A172 (cell line): Measurements from ENCODE around the gene ATP6V0A4. TPM values are rescaled to one million over a fixed set of nuclear protein-coding genes. Genes with fewer than 3 reads are reported as not detected.
"Not testable (repeated sequence)": the region's sequence is repeated elsewhere in the genome, so short reads cannot be mapped to it uniquely, and the experiment has no call there.

Experiments used
- DNase-seq: peaks from one replicate; pipeline ENCODE4 v3.0.0-alpha.2; 2015; ENCODE audit warnings: low spot score
- total RNA-seq: library from RNA; depleted of rRNA; stranded (reverse); fragments of >200 nt; shearing (Covaris generic); gene quantifications from 2 replicates; pipeline ENCODE4 v1.2.3, GENCODE V29; 2014; rRNA removed

ATP6V0A4 gene
- 1.3 and 1.5 TPM in 2 replicates for total RNA-seq

- DNase-seq: no peak
Measured at GRCh38 chr7:138797715-138798320, at the start of gene ATP6V0A4, which contains the start of gene TMEM213. TSS of gene ATP6V0A4 (minus strand) at chr7:138798196. CDS start at chr7:138771247, 26,949 bp downstream. TSS of gene TMEM213 (plus strand) at chr7:138797994. CDS start at chr7:138798105, 111 bp downstream.

GRCh38 chr7:138845711-138846110 is 47.7 kb upstream of the ATP6V0A4 start:
- no peak for DNase-seq

- DNase-seq: no peak
Measured at GRCh38 chr7:138843632-138844580, 45.9 kb upstream of the ATP6V0A4 start.

GRCh38 chr7:138842111-138842510 is 44.1 kb upstream of the ATP6V0A4 start:
- peak; percentile 82 for DNase-seq

- DNase-seq: no peak
Measured at GRCh38 chr7:138838166-138838565, 40.2 kb upstream of the ATP6V0A4 start.

- no peak for DNase-seq
Measured at GRCh38 chr7:138837627-138838026, 39.6 kb upstream of the ATP6V0A4 start.

GRCh38 chr7:138835087-138835486 is 37.1 kb upstream of the ATP6V0A4 start:
- DNase-seq: no peak

- no peak for DNase-seq
Measured at GRCh38 chr7:138834583-138834982, 36.6 kb upstream of the ATP6V0A4 start.

- DNase-seq: no peak
Measured at GRCh38 chr7:138833596-138833995, 35.6 kb upstream of the ATP6V0A4 start.

- no peak for DNase-seq
Measured at GRCh38 chr7:138832966-138833365, 35.0 kb upstream of the ATP6V0A4 start.

- DNase-seq: no peak
Measured at GRCh38 chr7:138829335-138829734, 31.3 kb upstream of the ATP6V0A4 start.

GRCh38 chr7:138828302-138828701 is 30.3 kb upstream of the ATP6V0A4 start:
- DNase-seq: no peak

- DNase-seq: no peak
Measured at GRCh38 chr7:138825049-138825721, 27.2 kb upstream of the ATP6V0A4 start.

- no peak for DNase-seq
Measured at GRCh38 chr7:138822867-138823535, 25.0 kb upstream of the ATP6V0A4 start.

- no peak for DNase-seq
Measured at GRCh38 chr7:138821912-138822311, 23.9 kb upstream of the ATP6V0A4 start.

GRCh38 chr7:138819625-138820024 is 21.6 kb upstream of the ATP6V0A4 start:
- DNase-seq: no peak

- no peak for DNase-seq
Measured at GRCh38 chr7:138816650-138817049, 18.7 kb upstream of the ATP6V0A4 start.

- DNase-seq: no peak
Measured at GRCh38 chr7:138814816-138815332, 16.9 kb upstream of the ATP6V0A4 start.

- DNase-seq: no peak
Measured at GRCh38 chr7:138813945-138814344, 15.9 kb upstream of the ATP6V0A4 start.

- DNase-seq: not testable (repeated sequence)
Measured at GRCh38 chr7:138811327-138811726, 13.3 kb upstream of the ATP6V0A4 start.

GRCh38 chr7:138809346-138809745 is 11.3 kb upstream of the ATP6V0A4 start:
- no peak for DNase-seq
